GM19328 (cell line): ENCODE results near the gene UNC5B.
"Not testable (repeated sequence)": the region's sequence is repeated elsewhere in the genome, so short reads cannot be mapped to it uniquely, and the experiment has no call there.

Source experiments
- ATAC-seq: cut with Tn5 transposase; IDR thresholded peaks from one replicate; pipeline ENCODE4 v1.9.1; 2021; ENCODE audit warnings: mild to moderate bottlenecking, moderate library complexity; ENCODE audit not compliant: unreplicated experiment

UNC5B gene

DNA sequence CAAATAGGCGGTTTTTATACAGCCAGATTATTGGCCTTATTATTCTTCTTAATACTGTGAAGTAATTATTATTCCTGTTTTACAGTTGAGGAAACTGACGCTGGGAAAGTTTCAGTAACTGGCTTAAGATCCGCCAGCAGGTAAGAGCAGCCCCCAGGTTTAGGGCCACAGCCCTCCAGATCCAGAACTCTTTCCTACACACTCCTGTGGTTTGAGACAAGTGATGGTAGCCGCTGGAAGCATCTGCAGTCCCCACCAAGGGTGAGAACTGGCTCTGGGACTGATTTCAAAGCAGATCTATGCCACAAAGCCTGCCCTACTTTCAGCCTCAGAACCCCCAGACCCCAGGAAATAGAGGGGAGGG is 3.0 kb upstream of the UNC5B start:
- no peak for ATAC-seq

DNA sequence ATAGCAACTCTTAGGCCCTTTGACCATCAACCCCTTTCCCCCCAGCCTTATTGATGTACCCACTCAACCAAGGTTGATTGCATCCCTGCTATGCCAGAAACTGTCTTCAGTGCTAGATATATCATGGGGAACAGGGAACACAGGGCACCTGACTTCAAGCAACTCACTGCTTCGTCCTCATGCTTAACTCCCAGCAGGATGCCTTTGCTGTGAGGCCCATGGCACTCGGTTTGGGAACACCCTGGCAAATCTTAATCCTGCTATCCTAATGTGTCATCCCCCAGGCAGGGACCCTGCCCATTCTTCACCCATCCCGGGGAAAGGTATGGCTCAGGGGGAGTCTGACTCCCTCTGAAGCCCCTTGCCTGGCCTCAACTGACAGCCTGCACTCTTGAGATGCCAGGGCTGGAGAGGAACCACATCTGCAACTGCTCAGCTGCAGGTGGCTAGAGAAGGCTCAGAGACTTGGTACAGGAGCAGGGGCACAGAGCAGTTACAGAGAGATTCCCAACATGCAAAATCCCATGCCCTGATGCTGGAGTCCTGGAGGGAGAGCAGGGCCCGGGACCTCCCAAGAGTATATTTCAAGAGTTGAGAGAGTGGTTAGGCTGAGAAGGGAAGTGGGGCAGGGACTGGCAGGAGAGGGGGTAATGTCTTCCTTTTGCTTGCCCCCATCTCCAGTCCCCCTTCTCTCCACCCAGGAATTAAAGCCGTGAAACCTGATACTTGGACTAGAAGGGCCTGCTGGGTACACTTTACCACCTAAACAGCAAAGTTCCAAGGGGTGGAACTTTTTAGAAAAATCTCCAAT is 2.4 kb upstream of the UNC5B start:
- ATAC-seq = no peak

DNA sequence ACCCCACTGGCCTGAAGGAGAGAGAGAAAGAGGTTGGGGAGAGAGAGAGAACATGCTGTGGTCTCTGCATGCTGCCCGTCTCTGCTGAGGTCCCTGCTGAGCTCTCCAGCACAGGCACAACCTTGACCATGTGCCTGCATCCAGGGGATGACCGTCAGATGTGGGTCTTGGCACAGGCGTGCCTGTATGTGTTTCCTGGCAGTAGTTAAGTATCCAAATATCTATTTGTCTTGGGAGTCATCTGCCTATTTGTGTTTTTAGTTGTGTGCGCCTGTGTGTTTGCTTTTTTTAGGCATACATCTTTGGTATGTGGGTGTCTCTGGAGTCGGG is 1.9 kb upstream of the UNC5B start:
- ATAC-seq = no peak

DNA sequence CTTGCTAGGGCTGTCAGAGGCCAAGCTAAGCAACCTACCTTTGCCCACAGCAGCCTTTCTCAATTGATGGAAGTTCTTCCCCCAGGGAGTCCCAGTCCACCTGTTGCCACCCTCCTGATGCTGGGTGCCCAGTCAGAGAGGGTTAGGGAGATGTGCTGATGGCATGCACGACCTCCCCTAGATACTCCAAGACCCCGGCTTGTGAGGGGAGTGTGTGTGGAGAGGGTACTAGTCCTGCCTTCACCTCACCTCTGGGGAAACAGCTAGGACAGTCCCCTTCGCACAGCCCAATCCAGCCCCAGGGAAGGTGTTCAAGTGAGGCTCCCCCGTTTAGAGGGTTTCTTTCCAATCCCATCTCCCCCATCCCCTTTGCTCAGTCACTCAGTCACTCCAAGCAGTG is 1.3 kb upstream of the UNC5B start:
- no peak for ATAC-seq

DNA sequence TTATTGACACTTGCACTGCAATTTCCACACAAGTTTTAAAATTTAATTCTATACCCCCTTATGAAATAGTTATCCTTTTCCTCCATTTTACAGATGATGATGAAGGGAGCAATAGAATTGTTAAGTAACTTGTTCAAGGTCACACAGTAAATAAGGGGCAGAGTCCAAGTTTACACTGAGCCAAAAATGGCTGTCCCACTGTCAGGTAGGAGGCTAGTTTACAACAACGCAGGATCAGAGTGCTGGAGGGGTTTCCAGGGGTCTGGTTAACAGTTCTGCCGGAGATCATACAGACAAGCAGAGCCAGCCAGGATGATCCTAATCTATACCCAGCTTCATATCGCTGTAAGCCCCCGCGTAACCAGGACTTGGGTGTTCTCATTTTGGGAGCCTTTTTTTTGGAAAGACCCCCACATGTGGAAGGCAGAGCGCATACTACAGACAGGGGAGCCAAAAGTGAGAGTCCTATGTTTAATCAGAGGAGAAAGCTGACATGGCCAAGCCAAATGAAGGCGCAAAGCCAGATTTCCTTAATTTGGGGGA is 524 bp upstream of the UNC5B start:
- ATAC-seq = no peak

DNA sequence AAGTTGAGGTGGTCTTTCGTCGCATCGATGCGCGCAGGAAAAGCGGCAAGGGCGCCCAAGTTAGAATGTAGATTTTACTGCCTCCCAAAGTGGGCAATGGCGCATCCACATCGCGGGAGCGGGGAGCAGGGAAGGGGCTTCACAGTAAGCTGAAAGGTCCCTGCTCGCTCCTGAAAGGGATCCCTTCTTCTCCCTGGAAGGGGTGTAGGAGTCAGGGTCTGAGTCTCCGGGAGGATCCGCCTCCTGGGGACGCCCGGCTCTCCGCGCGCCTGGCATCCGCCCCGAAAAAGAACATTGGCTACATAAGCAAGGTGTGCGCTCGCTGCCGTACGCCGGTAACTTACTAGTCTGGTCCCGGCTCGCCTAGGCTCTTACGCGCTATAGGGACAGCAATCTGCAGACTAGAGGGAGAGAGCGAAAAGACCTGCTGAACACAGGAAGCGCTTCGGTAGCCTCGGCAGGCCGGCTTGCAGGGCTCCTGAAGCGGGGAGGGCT is 804 bp downstream of the UNC5B start:
- no peak for ATAC-seq

DNA sequence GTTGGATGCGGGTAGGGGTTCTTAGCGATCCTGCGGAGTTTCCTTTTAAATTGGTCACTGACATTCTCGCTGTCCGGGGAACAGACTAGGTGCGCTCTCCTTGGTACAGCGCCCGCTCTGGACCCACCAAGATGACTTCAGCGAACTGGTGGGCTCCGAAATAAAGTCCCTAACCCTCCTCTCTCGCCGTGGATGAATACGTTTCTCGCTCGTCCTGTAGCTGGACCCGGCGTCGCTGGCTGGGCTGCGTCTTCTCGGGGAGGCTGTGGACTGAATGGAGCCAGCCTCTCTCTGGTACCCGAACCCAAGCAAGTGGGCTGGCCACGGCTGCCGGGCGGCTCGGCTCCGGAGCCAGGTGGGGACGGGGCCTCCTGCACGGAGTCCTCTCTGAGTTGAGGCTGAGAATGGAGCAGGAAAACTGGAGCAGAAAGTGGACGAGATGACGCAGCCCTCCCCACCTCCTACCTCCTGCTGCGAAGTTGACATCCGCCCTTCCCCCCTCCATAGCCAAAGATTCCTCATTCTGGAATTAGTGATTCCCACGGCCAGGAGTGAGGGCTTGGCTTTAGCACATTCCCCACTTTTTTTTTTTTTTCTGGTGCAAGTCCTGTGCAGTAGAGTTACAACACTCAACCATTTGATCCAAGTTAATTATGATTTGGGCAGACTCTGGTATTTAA is 1.5 kb downstream of the UNC5B start:
- no peak for ATAC-seq

DNA sequence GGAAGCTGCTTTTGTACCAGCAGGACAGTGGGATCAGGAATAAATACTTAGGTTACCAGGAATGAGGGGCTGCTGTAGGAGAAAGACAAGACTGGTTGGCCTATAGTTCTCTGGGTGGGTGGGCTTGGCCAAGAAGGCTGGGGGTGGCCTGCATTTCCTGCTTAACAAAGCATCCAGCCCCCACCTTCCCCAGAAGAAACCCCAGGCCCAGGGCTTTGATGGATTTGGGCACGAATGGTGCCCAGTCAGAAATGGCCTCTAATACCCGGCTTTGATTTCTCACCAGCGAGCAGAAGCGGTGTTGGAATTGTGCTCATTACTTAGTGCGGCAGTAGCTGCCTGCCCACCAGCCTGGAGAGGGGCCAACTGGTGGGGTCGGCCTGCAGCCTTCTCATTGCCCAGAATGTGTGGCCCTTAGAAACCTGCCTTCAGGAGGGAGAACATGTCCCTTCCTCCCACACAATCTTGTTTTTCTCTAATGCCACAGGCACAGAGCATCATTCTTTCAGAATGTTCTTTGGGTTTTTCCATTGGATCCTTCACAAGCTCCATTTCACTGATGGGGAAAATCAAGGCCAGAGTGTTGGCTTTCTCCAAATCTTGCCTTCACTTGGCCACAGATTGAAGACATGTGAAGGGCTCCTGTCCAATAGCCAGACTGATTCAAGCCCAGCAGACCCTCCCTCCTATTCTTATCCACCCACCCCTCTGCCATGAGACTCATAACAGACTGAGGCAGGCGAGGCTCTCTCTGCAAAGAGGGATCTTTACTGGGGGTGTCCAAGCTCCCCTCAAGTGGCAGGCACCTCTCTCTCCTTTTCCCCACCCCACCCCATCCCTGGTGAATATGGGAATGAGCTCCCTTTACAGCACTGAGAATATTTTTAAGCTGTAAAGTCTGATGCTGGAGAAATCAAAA is 2.5 kb downstream of the UNC5B start:
- no peak for ATAC-seq

DNA sequence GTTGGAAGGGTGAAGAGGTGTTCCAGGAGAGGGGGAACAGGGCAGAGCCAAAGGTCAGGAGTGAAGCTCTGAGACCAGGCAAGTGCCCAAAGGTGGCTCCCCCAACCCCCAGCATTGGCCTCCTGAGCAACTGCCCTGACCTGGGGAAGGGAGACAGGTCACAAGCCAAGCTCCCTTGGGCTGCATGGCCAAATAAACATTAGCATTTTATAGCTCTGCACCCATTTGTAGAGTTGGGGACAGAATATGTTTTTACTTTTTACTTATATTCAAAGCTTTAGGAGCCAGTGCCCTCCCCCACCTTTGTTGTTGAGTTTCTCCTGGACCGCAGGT is 4.0 kb downstream of the UNC5B start:
- no peak for ATAC-seq

DNA sequence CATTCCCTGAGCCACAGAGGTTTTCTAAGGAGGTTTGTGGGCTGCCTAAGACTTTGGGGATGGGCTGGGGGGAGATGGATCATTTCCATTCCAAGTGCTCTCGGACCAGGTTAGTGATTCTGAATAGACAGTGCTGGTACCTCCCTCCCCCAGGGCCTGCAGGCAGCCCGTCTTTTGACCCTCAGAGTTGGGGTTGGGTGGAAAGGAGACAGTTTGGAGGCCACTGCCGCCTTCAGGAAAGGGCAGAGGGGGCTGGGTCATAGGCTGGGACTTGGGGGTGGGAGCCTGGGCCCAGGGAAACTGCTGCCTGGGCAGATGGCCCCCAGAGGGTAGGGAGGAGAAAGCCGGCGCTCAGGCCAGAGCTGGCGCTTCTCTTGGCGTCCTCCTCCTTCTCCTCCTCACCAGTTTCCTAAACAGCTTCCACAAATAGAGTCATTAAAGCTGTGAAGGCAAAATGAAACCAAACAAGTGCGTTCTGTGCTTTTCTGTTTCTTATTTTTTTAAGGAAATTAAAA is 4.4 kb downstream of the UNC5B start:
- ATAC-seq = no peak

DNA sequence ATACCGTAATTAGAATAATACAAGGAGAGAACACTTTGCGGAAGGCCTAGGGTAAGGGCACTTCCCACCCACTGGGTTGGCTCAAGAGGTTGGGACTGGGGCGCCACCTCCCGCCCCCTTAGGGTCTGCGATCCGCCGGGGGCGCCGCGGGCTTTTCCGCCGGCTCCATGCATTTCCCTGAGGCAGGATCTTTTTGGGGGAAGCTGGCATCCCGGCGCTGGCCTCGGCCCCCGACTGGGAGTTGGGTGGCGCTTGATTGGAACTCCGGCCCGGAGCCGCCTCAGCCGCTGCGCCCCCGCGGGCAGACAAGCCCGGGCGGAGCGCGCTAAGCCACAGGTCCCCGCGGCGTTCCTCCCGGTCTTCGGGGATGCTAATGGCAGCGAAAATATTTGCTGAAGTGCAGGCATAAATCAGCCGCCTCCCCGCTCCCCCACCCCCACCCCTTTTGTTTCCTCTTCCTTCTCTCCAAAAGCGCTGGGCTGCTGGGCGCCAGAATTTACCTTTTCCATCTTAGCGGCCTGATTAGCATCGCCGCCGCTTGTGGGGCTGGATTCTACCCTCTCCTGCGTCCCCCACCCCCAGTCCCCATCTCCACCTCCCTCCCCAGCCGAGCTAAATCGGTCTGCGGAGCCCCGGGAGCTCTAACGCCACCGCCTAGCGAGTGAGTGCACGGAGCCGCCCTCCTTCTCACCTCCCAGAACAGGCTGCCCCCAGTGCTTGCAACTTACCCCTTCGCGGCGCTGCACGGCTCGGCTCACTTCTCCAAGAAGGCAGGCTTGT is 5.1 kb downstream of the UNC5B start:
- no peak for ATAC-seq

DNA sequence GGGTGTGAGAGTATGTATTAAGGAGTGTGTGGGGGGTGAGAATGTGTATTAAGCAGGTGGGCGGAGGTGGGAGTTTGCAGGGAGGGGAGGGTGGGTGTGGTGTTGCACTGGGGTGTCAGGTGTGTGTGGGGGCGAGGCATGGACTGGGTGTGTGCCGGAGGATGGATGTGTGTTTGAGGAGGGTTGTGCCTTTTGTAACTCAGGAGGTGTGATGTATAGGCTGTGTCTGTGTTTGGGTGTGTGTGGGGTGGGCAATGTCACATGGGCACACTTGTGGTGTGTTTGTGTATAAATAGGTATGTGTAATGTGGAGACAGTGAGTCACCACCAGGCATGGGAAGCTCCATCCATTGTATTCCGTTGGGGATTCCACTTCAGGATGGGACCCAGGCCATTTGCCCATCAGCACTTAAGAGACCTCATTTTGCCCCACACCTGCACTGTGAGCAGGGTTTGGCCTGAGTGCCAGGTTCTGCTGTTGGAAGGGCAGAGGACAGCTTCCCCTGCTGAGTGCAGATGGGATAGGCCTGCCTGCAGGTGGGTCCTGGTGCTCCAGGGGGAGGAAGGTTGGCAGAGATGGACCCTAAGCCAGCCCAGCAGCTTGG is 5.8 kb downstream of the UNC5B start:
- no peak for ATAC-seq

DNA sequence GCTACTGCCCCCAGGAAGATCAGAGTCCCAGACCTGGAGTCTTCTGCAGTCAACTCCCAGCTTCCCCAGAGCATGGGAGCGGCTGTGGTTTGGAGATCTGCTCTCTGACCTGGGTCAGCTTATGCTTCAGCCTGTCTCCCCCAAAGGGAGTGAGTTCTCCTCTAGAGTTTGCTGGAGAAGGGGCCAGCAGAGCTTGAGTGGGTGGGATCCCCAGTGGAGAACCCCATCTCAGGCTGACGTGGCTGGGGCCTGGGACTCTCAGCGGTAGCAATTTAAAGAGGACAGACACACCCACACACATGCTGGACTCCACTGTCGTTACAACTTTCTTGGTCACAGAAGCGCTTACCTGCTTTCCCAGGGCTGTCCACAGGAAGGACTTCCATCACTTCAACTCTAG is 6.3 kb downstream of the UNC5B start:
- ATAC-seq = no peak

DNA sequence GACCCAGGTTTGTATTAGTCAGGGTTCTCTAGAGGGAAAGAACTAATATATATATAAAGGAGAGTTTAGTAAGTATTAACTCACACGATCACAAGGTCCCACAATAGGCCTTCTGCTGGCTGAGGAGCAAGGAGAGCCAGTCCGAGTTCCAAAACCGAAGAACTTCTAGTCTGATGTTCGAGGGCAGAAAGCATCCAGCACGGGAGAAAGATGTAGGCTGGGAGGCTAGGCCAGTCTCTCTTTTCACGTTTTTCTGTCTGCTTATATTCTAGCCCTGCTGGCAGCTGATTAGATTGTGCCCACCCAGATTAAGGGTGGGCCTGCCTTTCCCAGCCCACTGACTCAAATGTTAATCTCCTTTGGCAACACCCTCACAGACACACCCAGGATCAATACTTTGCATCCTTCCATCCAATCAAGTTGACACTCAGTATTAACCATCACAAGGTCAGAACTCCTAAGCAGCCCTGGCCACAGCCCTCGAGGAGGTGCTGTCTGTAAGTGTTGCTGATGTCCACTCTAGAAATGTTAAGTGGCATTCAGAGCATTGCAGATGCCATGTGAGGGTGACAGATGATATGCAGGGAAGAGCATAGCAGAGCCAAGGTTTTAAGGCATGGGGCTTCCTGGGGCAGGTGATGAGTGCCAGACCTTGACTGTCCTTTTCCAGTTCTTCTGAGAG is 7.0 kb downstream of the UNC5B start:
- ATAC-seq = not testable (repeated sequence)

DNA sequence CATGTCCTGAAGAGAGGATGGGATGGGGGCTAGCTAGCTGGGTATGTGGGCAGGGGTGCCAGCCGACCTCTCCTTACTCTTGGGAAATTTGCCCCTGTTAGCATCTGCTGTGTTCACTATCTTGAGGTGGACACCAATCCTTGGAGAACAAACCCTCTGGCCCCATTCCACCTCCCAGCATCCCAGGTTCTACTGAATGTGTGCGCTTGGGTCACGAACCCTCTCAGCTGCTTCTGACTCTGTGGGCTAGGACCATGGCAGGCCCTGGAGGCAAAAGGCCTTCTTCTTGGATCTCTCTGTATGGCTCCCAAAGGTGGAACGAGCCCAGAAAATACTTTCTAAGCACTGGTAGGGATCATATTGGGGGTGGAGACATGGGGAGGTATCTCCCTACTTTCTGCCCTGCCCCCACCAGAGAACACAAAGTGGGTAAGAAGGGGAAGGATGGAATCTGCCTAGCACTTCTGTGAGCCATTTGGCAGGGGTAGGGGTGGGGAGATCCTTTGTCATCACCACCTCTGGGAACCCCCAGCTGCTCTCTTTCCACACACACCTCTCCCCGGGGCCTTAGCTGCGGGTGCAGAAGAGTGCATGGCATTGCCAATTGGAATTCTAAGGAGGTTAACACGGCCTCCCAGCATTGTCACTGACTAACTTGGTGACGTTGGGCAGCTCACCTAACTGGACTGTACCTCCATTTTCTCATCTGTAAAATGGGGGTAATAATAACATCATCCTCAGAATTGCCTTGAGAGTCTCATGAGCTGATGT is 7.7 kb downstream of the UNC5B start:
- ATAC-seq = no peak

DNA sequence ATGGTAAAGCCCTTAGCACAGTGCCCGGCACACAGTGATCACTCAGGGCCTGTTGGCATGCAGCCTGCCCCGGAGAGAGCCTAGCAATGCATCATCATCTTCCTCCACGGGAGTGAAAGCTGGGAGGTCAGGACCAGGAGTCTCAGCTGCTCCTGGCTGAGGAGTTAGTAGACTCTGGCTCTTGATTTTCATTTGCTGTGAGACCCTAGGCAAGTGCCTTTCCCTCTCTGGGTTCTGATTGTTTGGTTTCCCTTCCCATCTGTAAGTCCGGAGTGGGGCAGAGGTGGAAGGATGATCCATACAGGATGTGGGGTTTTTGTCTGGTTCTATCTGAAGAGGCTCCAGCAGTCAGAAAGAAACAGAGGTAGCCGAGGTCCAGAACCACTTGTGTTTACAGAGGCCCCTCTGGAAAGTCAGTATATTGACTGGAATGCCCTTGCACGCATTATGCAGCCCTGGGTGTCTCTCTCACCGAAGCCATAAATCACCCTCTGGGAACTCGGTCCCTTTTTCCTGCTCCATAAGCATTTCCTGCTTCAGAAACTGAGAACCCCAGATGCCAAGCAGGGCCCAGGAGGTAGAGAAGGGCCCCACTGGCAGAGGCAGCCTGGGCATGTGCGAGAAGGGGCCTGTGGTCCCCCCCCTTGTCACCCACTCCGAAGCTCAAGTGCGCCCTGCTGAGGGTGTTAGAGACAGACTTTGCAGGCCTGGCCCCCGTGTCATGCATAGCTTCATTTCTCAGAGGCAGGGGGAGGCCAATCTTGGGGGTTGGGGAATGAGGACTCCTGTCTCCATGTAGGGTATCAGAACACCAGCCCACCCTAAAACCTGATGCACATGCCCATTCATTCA is 8.5 kb downstream of the UNC5B start:
- no peak for ATAC-seq

DNA sequence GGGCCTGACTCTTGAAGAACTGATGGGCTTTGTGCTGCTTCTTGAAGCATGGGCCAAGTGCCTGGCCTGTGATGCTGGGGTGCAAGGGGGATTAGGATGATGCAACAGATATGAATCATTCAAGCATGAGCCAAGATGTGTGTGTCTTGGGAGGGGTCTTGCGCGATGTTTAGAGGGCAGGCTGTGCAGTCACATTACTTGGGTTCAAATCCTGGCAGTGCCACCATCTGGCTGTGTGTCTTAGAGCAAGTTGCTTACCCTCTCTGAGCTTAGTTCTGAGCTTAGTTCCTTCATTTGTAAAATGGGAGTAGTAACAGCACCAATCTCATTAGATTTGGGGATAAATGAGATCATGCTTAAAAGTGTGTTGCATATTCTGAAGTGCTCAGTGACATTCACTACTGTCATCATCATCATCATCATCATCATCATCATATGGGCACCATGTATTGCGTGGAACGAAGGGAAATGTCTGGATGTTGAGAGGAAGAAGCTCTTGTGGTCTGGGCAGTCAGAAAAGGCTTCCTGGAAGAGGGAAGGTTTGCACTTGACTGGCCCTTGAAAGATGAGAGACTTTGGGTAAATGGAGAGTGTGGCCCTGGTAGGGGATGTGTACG is 9.3 kb downstream of the UNC5B start:
- no peak for ATAC-seq
